ENCODE results near the gene PIK3C2B. TPM values are rescaled to one million over a fixed set of nuclear protein-coding genes. Genes with fewer than 3 reads are reported as not detected.

Gene PIK3C2B
- polyA plus RNA-seq, 1 donor (not counting 4 experiments of a cell fraction or from before 2014, with no cell fraction given), result 5.4 TPM

- Histone ChIP-seq H3K9me1 (ENCODE audit: control insufficient read depth, extremely low read depth, insufficient read depth, low read length) (no peaks in the 10 kb centered on the region), H3K9ac (ENCODE audit: control insufficient read depth, extremely low read depth, insufficient read depth, low read length) (no peak overlapping the region), H3K9me3 (ENCODE audit: control insufficient read depth, low read depth, low read length) (no peaks in the 10 kb centered on the region), H3K27ac (ENCODE audit: control insufficient read depth, insufficient read depth, low read length) (no peak overlapping the region), H3K4me1 (ENCODE audit: control insufficient read depth, extremely low read depth, insufficient read depth, low read length) (peaks cover 2% of the 10 kb centered on the region), H2AFZ (ENCODE audit: control insufficient read depth, low read length) (no peak overlapping the region), H3K79me2 (ENCODE audit: control insufficient read depth, insufficient read depth, low read length) (no peaks in the 10 kb centered on the region), H3K27me3 (ENCODE audit: control insufficient read depth, extremely low read depth, insufficient read depth, low read length) (no peaks in the 10 kb centered on the region), H3K4me3 (ENCODE audit: control insufficient read depth in 2 of 3, extremely low read depth in 1 of 3, insufficient read depth in 2 of 3, low read depth in 1 of 3, low read length in 3 of 3) (no peak overlapping the region), H3K4me2 (ENCODE audit: control insufficient read depth, extremely low read depth, insufficient read depth, low read depth, low read length) (no peak overlapping the region), H4K20me1 (ENCODE audit: control insufficient read depth, extremely low read depth, insufficient read depth, low read length) (no peaks in the 10 kb centered on the region), H3K36me3 (ENCODE audit: control insufficient read depth in 2 of 2, extremely low read depth in 1 of 2, insufficient read depth in 2 of 2, low read length in 2 of 2) (peaks cover 0 to 4% of the 10 kb centered on the region in 2 experiments)
- TF ChIP-seq EZH2 (IDR thresholded peaks at IDR 0.05; ENCODE audit: low read length) (no peak), CTCF (optimal IDR thresholded peaks at IDR 0.05 in 1 of 3, IDR thresholded peaks at IDR 0.05 in 1 of 3, conservative IDR thresholded peaks at IDR 0.05 in 1 of 3; ENCODE audit: extremely low read depth in 1 of 3, insufficient read depth in 2 of 3, low read length in 3 of 3) (no peak)
- DNase-seq (ENCODE audit: low read depth, low spot score), result no peak
- no peak for FAIRE-seq
- dilution Hi-C loops (cut with MboI; ENCODE audit: extremely low pct_ligation_motif_present, low sequenced_read_pairs), result no loop called here
Measured at GRCh38 chr1:204466416-204467405, 27.9 kb downstream of the PIK3C2B start.

- Histone ChIP-seq H3K4me3 (ENCODE audit: control insufficient read depth in 2 of 3, extremely low read depth in 1 of 3, insufficient read depth in 2 of 3, low read depth in 1 of 3, low read length in 3 of 3) (no peak overlapping the region), H3K4me2 (ENCODE audit: control insufficient read depth, extremely low read depth, insufficient read depth, low read depth, low read length) (no peak overlapping the region), H3K36me3 (ENCODE audit: control insufficient read depth in 2 of 2, extremely low read depth in 1 of 2, insufficient read depth in 2 of 2, low read length in 2 of 2) (peaks cover 0 to 4% of the 10 kb centered on the region in 2 experiments), H3K9ac (ENCODE audit: control insufficient read depth, extremely low read depth, insufficient read depth, low read length) (no peak overlapping the region), H3K9me1 (ENCODE audit: control insufficient read depth, extremely low read depth, insufficient read depth, low read length) (no peaks in the 10 kb centered on the region), H2AFZ (ENCODE audit: control insufficient read depth, low read length) (no peak overlapping the region), H3K4me1 (ENCODE audit: control insufficient read depth, extremely low read depth, insufficient read depth, low read length) (peaks cover 9% of the 10 kb centered on the region), H3K9me3 (ENCODE audit: control insufficient read depth, low read depth, low read length) (no peaks in the 10 kb centered on the region), H3K27me3 (ENCODE audit: control insufficient read depth, extremely low read depth, insufficient read depth, low read length) (no peaks in the 10 kb centered on the region), H3K27ac (ENCODE audit: control insufficient read depth, insufficient read depth, low read length) (no peak overlapping the region), H3K79me2 (ENCODE audit: control insufficient read depth, insufficient read depth, low read length) (no peaks in the 10 kb centered on the region), H4K20me1 (ENCODE audit: control insufficient read depth, extremely low read depth, insufficient read depth, low read length) (no peaks in the 10 kb centered on the region)
- TF ChIP-seq CTCF (optimal IDR thresholded peaks at IDR 0.05 in 1 of 3, IDR thresholded peaks at IDR 0.05 in 1 of 3, conservative IDR thresholded peaks at IDR 0.05 in 1 of 3; ENCODE audit: extremely low read depth in 1 of 3, insufficient read depth in 2 of 3, low read length in 3 of 3), result no peak
- no peak for TF ChIP-seq EZH2 (IDR thresholded peaks at IDR 0.05; ENCODE audit: low read length)
- DNase-seq (ENCODE audit: low read depth, low spot score) (no peak), FAIRE-seq (no peak)
- dilution Hi-C loops (cut with MboI; ENCODE audit: extremely low pct_ligation_motif_present, low sequenced_read_pairs), result no loop called here
Measured at GRCh38 chr1:204465546-204466415, 28.8 kb downstream of the PIK3C2B start.

Measured in keratinocyte (primary cell).